CD14-positive monocyte (primary cell): ENCODE measurements around the gene FAM210A. TPM values are rescaled to one million over a fixed set of nuclear protein-coding genes. Genes with fewer than 3 reads are reported as not detected.

Experiments
- DNase-seq, 3 donors: peaks; one replicate each; pipeline ENCODE4 v3.0.0-alpha.2; 2011 to 2022
- H2AFZ ChIP-seq: 2 replicates; pipeline ENCODE4 v1.6.0; 2012; ENCODE audit warnings: mild to moderate bottlenecking, low read depth, low read length, inconsistent platforms; ENCODE audit not compliant: insufficient read depth, poor library complexity, severe bottlenecking
- H3K27ac ChIP-seq, 2 donors: 1 replicate in 1 of 2; 2 replicates in 1 of 2; pipeline ENCODE4 v1.5.1; 2012 to 2013; ENCODE audit warnings: low read length in 2 of 2, control low read depth in 1 of 2, inconsistent platforms in 1 of 2, low read depth in 1 of 2, mild to moderate bottlenecking in 1 of 2
- H3K27me3 ChIP-seq, 2 donors: one replicate each; pipeline versions ENCODE4 v1.6.0 to v1.6.1; 2011 to 2013; ENCODE audit warnings: low read length in 2 of 2; ENCODE audit not compliant: control insufficient read depth in 2 of 2, insufficient read depth in 2 of 2
- H3K36me3 ChIP-seq, 2 donors: replicated peaks in 1 of 2; 1 replicate in 1 of 2; 2 replicates in 1 of 2; pipeline versions ENCODE4 v1.5.1 to v1.6.1; 2012 to 2013; ENCODE audit warnings: low read length in 2 of 2, control low read depth in 1 of 2, inconsistent platforms in 1 of 2, mild to moderate bottlenecking in 1 of 2; ENCODE audit not compliant: insufficient read depth in 2 of 2, control insufficient read depth in 1 of 2
- H3K4me1 ChIP-seq, 2 donors: 1 replicate in 1 of 2; 2 replicates in 1 of 2; pipeline versions ENCODE4 v1.5.1 to v1.6.1; 2012 to 2013; ENCODE audit warnings: low read length in 2 of 2, control low read depth in 1 of 2, inconsistent platforms in 1 of 2, mild to moderate bottlenecking in 1 of 2, moderate library complexity in 1 of 2; ENCODE audit not compliant: insufficient read depth in 2 of 2, control insufficient read depth in 1 of 2
- H3K4me2 ChIP-seq: replicated peaks from 2 replicates; pipeline ENCODE3; 2012; ENCODE audit warnings: low read length, moderate library complexity, mild to moderate bottlenecking; ENCODE audit not compliant: poor library complexity, severe bottlenecking; ENCODE audit errors: extremely low read depth
- H3K4me3 ChIP-seq, 3 experiments: fragments of 200-600 bp in 1 of 3; sonication (generic) in 1 of 3; replicated peaks in 1 of 3; 1 replicate in 2 of 3; 2 replicates in 1 of 3; pipeline ENCODE4 v1.5.1; 2011 to 2013; ENCODE audit warnings: low read length in 3 of 3, mild to moderate bottlenecking in 3 of 3, control low read depth in 2 of 3, low read depth in 2 of 3, inconsistent platforms in 1 of 3, moderate library complexity in 1 of 3
- H3K79me2 ChIP-seq: 2 replicates; pipeline ENCODE4 v1.6.0; 2012; ENCODE audit warnings: mild to moderate bottlenecking, control low read depth, inconsistent platforms, low read length, moderate library complexity; ENCODE audit not compliant: insufficient read depth
- H3K9ac ChIP-seq: 2 replicates; pipeline ENCODE4 v1.6.0; 2017; ENCODE audit warnings: low read length, mild to moderate bottlenecking; ENCODE audit not compliant: insufficient read depth, poor library complexity, severe bottlenecking
- H3K9me3 ChIP-seq, 2 donors: replicated peaks in 1 of 2; 1 replicate in 1 of 2; 2 replicates in 1 of 2; pipeline versions ENCODE4 v1.5.1 to v1.6.1; 2012 to 2013; ENCODE audit warnings: low read length in 2 of 2, control low read depth in 1 of 2; ENCODE audit not compliant: control insufficient read depth in 1 of 2, insufficient read depth in 1 of 2
- H4K20me1 ChIP-seq: 2 replicates; pipeline ENCODE4 v1.6.0; 2012; ENCODE audit warnings: mild to moderate bottlenecking, low read length, control low read depth, moderate library complexity; ENCODE audit not compliant: insufficient read depth
- H3K27ac Mint-ChIP-seq, 7 donors: one replicate each; pipeline ENCODE4 v1.8.0; 2020; ENCODE audit warnings: mild to moderate bottlenecking in 7 of 7, mixed read lengths in 7 of 7, moderate library complexity in 6 of 7, inconsistent platforms in 2 of 7
- H3K27me3 Mint-ChIP-seq, 3 donors: one replicate each; pipeline ENCODE4 v1.8.0; 2021 to 2022; ENCODE audit warnings: low read depth in 3 of 3, mild to moderate bottlenecking in 3 of 3, mixed read lengths in 3 of 3, moderate library complexity in 3 of 3, inconsistent platforms in 1 of 3
- H3K36me3 Mint-ChIP-seq, 2 donors: one replicate each; pipeline ENCODE4 v1.8.0; 2020; ENCODE audit warnings: mixed read lengths in 2 of 2, inconsistent platforms in 1 of 2, mild to moderate bottlenecking in 1 of 2
- H3K4me1 Mint-ChIP-seq: one replicate; pipeline ENCODE4 v1.8.0; 2020; ENCODE audit warnings: mild to moderate bottlenecking, mixed read lengths
- H3K4me3 Mint-ChIP-seq, 2 donors: one replicate each; pipeline ENCODE4 v1.8.0; 2020; ENCODE audit warnings: mild to moderate bottlenecking in 2 of 2, mixed read lengths in 2 of 2, moderate library complexity in 1 of 2
- H3K9me3 Mint-ChIP-seq, 7 donors: one replicate each; pipeline ENCODE4 v1.8.0; 2020 to 2022; ENCODE audit warnings: mixed read lengths in 7 of 7, mild to moderate bottlenecking in 6 of 7, moderate library complexity in 6 of 7, inconsistent platforms in 2 of 7
- CTCF ChIP-seq: fragments of 200-600 bp; IDR thresholded peaks from one replicate; pipeline ENCODE4 v1.8.0; 2022; ENCODE audit warnings: antibody characterized with exemption, mild to moderate bottlenecking
- WGBS: methylation state at CpG from one replicate; pipeline ENCODE4 v1.1.5; 2013; ENCODE audit warnings: missing lambda C conversion rate; ENCODE audit not compliant: insufficient coverage; 5-methylcytosine and 5-hydroxymethylcytosine counted together
- intact Hi-C, 2 donors: fragments of 100-400 bp; cut with micrococcal nuclease; formaldehyde crosslinking; loops; one replicate each; pipeline versions ENCODE4 v1.15.0 to v1.15.1; 2023
- polyA plus RNA-seq, 3 donors: library from polyadenylated mRNA; depleted of rRNA in 1 of 3; unstranded in 2 of 3; stranded (reverse) in 1 of 3; fragments of 300-500 nt in 2 of 3; fragments of >200 nt in 1 of 3; fragmentation: Illumina TruSeq in 2 of 3; gene quantifications; 1 replicate in 2 of 3; 2 replicates in 1 of 3; pipeline ENCODE4 v1.2.3, GENCODE V29; 2012 to 2021

FAM210A gene
- polyA plus RNA-seq, 3 donors: 2.8 to 6.9 (median 6.9) TPM

GRCh38 chr18:13710414-13710831 is 15.9 kb downstream of the FAM210A start:
- DNase-seq: no peak
- TF ChIP-seq CTCF: no peak
- Histone ChIP-seq H3K4me1 (no peaks in the 10 kb centered on the region), H3K36me3 (peaks cover 0 to 10% of the 10 kb centered on the region in 2 donors), H4K20me1 (no peaks in the 10 kb centered on the region), H3K27ac (no peak overlapping the region), H2AFZ (no peak overlapping the region), H3K79me2 (peaks cover 42% of the 10 kb centered on the region), H3K9ac (no peak overlapping the region), H3K27me3 (no peaks in the 10 kb centered on the region), H3K4me2 (no peak overlapping the region), H3K4me3 (no peak overlapping the region), H3K9me3 (peaks cover 2 to 11% of the 10 kb centered on the region in 2 donors)
- WGBS: 100% methylated on average over 1 of the region's 6 CpGs
- H3K4me1 Mint-ChIP-seq: peaks cover 1% of the 10 kb centered on the region
- H3K27ac Mint-ChIP-seq: no peak overlapping the region
- H3K9me3 Mint-ChIP-seq: peaks cover 12 to 23% (median 14%) of the 10 kb centered on the region in 7 donors
- H3K4me3 Mint-ChIP-seq: no peak overlapping the region
- intact Hi-C loops: loop anchor here in 1 of 2 donors (10.0 kb wide), 1 partner anchor 166 kb away; no protein-coding TSS in a partner anchor
- H3K27me3 Mint-ChIP-seq: peaks cover 0 to 1% (median 0%) of the 10 kb centered on the region in 3 donors
- peaks cover 4 to 14% of the 10 kb centered on the region in 2 donors for H3K36me3 Mint-ChIP-seq

GRCh38 chr18:13703899-13704298 is 22.5 kb downstream of the FAM210A start:
- Histone ChIP-seq H4K20me1 (no peaks in the 10 kb centered on the region), H3K27me3 (no peaks in the 10 kb centered on the region), H3K4me2 (no peak overlapping the region), H3K9me3 (peaks cover 36 to 65% of the 10 kb centered on the region in 2 donors), H3K4me1 (no peaks in the 10 kb centered on the region), H2AFZ (no peak overlapping the region), H3K4me3 (no peak overlapping the region), H3K79me2 (peaks cover 24% of the 10 kb centered on the region), H3K36me3 (peaks cover 0 to 10% of the 10 kb centered on the region in 2 donors), H3K9ac (no peak overlapping the region), H3K27ac (no peak overlapping the region)
- Mint-ChIP-seq H3K36me3 (peaks cover 6 to 18% of the 10 kb centered on the region in 2 donors), H3K9me3 (peaks cover 28 to 67% (median 50%) of the 10 kb centered on the region in 7 donors), H3K4me3 (no peak overlapping the region), H3K27me3 (no peaks in the 10 kb centered on the region), H3K27ac (no peak overlapping the region), H3K4me1 (no peaks in the 10 kb centered on the region)
- TF ChIP-seq CTCF: no peak
- DNase-seq: no peak
- intact Hi-C loops: no loop called here
- no CpG with 5 or more reads among the region's 1 CpG for WGBS
